ENCODE measurements around the gene ZNF296. TPM values are rescaled to one million over a fixed set of nuclear protein-coding genes. Genes with fewer than 3 reads are reported as not detected.
A peak's percentile ranks its signal among the peaks of the same experiment; 100 is the strongest.

Gene ZNF296
- total and polyA plus RNA-seq, 2 of the 13 experiments (the other 11 are each of a cell fraction or from before 2014, with no cell fraction given) = 0.26 to 0.62 TPM

GRCh38 chr19:45045671-45046353 is 30.5 kb downstream of the ZNF296 start (continued):
- TF ChIP-seq KAT7 (CRISPR knock-in tag; IDR thresholded peaks at IDR 0.05; ENCODE audit: borderline replicate concordance) = peak; percentile 86; the same call in 1 of the 2 replicates
- TF ChIP-seq ZNF350 (CRISPR knock-in tag; IDR thresholded peaks at IDR 0.05; ENCODE audit: borderline replicate concordance, low read depth) = peak; percentile 76; the same call in 1 of the 2 replicates
- TF ChIP-seq ZNF468 (CRISPR knock-in tag; IDR thresholded peaks at IDR 0.05) = 0 out of 2 replicates have a peak, but pooled peaks have one; percentile 25
- TF ChIP-seq, protein P1, sequence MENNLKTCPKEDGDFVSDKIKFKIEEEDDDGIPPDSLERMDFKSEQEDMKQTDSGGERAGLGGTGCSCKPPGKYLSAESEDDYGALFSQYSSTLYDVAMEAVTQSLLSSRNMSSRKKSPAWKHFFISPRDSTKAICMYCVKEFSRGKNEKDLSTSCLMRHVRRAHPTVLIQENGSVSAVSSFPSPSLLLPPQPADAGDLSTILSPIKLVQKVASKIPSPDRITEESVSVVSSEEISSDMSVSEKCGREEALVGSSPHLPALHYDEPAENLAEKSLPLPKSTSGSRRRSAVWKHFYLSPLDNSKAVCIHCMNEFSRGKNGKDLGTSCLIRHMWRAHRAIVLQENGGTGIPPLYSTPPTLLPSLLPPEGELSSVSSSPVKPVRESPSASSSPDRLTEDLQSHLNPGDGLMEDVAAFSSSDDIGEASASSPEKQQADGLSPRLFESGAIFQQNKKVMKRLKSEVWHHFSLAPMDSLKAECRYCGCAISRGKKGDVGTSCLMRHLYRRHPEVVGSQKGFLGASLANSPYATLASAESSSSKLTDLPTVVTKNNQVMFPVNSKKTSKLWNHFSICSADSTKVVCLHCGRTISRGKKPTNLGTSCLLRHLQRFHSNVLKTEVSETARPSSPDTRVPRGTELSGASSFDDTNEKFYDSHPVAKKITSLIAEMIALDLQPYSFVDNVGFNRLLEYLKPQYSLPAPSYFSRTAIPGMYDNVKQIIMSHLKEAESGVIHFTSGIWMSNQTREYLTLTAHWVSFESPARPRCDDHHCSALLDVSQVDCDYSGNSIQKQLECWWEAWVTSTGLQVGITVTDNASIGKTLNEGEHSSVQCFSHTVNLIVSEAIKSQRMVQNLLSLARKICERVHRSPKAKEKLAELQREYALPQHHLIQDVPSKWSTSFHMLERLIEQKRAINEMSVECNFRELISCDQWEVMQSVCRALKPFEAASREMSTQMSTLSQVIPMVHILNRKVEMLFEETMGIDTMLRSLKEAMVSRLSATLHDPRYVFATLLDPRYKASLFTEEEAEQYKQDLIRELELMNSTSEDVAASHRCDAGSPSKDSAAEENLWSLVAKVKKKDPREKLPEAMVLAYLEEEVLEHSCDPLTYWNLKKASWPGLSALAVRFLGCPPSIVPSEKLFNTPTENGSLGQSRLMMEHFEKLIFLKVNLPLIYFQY (CRISPR knock-in tag; IDR thresholded peaks at IDR 0.05; ENCODE audit: borderline replicate concordance) = peak; percentile 67; the same call in 1 of the 2 replicates
- no peak for TF ChIP-seq RARG (CRISPR knock-in tag; IDR thresholded peaks at IDR 0.05; ENCODE audit: low read depth)
- TF ChIP-seq, protein P2, sequence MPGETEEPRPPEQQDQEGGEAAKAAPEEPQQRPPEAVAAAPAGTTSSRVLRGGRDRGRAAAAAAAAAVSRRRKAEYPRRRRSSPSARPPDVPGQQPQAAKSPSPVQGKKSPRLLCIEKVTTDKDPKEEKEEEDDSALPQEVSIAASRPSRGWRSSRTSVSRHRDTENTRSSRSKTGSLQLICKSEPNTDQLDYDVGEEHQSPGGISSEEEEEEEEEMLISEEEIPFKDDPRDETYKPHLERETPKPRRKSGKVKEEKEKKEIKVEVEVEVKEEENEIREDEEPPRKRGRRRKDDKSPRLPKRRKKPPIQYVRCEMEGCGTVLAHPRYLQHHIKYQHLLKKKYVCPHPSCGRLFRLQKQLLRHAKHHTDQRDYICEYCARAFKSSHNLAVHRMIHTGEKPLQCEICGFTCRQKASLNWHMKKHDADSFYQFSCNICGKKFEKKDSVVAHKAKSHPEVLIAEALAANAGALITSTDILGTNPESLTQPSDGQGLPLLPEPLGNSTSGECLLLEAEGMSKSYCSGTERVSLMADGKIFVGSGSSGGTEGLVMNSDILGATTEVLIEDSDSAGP (CRISPR knock-in tag; IDR thresholded peaks at IDR 0.05; ENCODE audit: borderline replicate concordance) = peak; percentile 76
- TF ChIP-seq, protein P3, sequence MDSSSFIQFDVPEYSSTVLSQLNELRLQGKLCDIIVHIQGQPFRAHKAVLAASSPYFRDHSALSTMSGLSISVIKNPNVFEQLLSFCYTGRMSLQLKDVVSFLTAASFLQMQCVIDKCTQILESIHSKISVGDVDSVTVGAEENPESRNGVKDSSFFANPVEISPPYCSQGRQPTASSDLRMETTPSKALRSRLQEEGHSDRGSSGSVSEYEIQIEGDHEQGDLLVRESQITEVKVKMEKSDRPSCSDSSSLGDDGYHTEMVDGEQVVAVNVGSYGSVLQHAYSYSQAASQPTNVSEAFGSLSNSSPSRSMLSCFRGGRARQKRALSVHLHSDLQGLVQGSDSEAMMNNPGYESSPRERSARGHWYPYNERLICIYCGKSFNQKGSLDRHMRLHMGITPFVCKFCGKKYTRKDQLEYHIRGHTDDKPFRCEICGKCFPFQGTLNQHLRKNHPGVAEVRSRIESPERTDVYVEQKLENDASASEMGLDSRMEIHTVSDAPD (CRISPR knock-in tag; IDR thresholded peaks at IDR 0.05) = 0 out of 2 replicates have a peak, but pooled peaks have one; percentile 69
- peak; percentile 35; the same call in 1 of the 2 replicates for TF ChIP-seq ZSCAN31 (CRISPR knock-in tag; IDR thresholded peaks at IDR 0.05; ENCODE audit: low read depth)
- no peak for TF ChIP-seq TCF7L2 (IDR thresholded peaks at IDR 0.05; ENCODE audit: low read depth, low read length)
- TF ChIP-seq, protein P4, sequence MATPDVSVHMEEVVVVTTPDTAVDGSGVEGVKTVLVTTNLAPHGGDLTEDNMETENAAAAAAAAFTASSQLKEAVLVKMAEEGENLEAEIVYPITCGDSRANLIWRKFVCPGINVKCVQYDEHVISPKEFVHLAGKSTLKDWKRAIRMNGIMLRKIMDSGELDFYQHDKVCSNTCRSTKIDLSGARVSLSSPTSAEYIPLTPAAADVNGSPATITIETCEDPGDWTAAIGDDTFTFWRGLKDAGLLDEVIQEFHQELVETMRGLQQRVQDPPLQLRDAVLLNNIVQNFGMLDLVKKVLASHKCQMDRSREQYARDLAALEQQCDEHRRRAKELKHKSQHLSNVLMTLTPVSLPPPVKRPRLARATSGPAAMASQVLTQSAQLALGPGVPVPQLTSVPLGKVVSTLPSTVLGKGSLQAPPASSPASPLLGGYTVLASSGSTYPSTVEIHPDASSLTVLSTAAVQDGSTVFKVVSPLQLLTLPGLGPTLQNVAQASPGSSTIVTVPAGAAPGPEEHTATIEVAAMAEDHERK (CRISPR knock-in tag; IDR thresholded peaks at IDR 0.05; ENCODE audit: low read depth) = no peak
- peak; percentile 85 for TF ChIP-seq ISL2 (CRISPR knock-in tag; IDR thresholded peaks at IDR 0.05)
- TF ChIP-seq TBL1XR1 (IDR thresholded peaks at IDR 0.05; ENCODE audit: borderline replicate concordance, low read length, partially characterized antibody) = peak; percentile 32
- TF ChIP-seq, protein P5, sequence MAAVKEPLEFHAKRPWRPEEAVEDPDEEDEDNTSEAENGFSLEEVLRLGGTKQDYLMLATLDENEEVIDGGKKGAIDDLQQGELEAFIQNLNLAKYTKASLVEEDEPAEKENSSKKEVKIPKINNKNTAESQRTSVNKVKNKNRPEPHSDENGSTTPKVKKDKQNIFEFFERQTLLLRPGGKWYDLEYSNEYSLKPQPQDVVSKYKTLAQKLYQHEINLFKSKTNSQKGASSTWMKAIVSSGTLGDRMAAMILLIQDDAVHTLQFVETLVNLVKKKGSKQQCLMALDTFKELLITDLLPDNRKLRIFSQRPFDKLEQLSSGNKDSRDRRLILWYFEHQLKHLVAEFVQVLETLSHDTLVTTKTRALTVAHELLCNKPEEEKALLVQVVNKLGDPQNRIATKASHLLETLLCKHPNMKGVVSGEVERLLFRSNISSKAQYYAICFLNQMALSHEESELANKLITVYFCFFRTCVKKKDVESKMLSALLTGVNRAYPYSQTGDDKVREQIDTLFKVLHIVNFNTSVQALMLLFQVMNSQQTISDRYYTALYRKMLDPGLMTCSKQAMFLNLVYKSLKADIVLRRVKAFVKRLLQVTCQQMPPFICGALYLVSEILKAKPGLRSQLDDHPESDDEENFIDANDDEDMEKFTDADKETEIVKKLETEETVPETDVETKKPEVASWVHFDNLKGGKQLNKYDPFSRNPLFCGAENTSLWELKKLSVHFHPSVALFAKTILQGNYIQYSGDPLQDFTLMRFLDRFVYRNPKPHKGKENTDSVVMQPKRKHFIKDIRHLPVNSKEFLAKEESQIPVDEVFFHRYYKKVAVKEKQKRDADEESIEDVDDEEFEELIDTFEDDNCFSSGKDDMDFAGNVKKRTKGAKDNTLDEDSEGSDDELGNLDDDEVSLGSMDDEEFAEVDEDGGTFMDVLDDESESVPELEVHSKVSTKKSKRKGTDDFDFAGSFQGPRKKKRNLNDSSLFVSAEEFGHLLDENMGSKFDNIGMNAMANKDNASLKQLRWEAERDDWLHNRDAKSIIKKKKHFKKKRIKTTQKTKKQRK (IDR thresholded peaks at IDR 0.05; ENCODE audit: low read length) = no peak
- TF ChIP-seq ZNF891 (CRISPR knock-in tag; IDR thresholded peaks at IDR 0.05) = 0 out of 2 replicates have a peak, but pooled peaks have one; percentile 52
